Testis (tissue), 2 donors: ENCODE results near the gene CETN1.

Experiments
- CTCF ChIP-seq, 3 experiments: fragments of 450-650 bp in 2 of 3; fragments of 200-600 bp in 1 of 3; sonication (generic) in 1 of 3; IDR thresholded peaks; one replicate each; pipeline ENCODE4 v1.5.1; 2016 to 2019; ENCODE audit warnings: antibody characterized with exemption in 3 of 3, mild to moderate bottlenecking in 2 of 3, moderate library complexity in 1 of 3
- POLR2A ChIP-seq: fragments of 450-650 bp; IDR thresholded peaks from one replicate; pipeline ENCODE4 v1.6.1; 2017; ENCODE audit warnings: antibody characterized with exemption, mild to moderate bottlenecking, moderate library complexity

- TF ChIP-seq CTCF (IDR thresholded peaks at IDR 0.05) (no peak), POLR2A (no peak)
Observed at GRCh38 chr18:595571-595970, 15.4 kb downstream of the CETN1 start.
